ENCODE measurements around the gene ST8SIA6.

Gene ST8SIA6

GRCh38 chr10:17282311-17282710 is 172.1 kb downstream of the ST8SIA6 start:
- TF ChIP-seq FOXM1 (IDR thresholded peaks at IDR 0.05; ENCODE audit: borderline replicate concordance, low read depth) (no peak), RAD21 (IDR thresholded peaks at IDR 0.05; ENCODE audit: low read depth) (no peak), NFIC (IDR thresholded peaks at IDR 0.05) (no peak), YY1 (IDR thresholded peaks at IDR 0.05; ENCODE audit: low read depth) (no peak), EGR1 (IDR thresholded peaks at IDR 0.05) (no peak), REST (IDR thresholded peaks at IDR 0.05; ENCODE audit: low read depth) (no peak), ZBTB7A (IDR thresholded peaks at IDR 0.05; ENCODE audit: low read depth) (no peak), TEAD4 (IDR thresholded peaks at IDR 0.05) (no peak), USF1 (IDR thresholded peaks at IDR 0.05) (no peak), TAF1 (IDR thresholded peaks at IDR 0.05; ENCODE audit: low read depth) (no peak), CREB1 (IDR thresholded peaks at IDR 0.05; ENCODE audit: low read depth) (no peak)

- TF ChIP-seq EGR1 (IDR thresholded peaks at IDR 0.05): no peak
- no peak for TF ChIP-seq ZBTB7A (IDR thresholded peaks at IDR 0.05; ENCODE audit: low read depth)
- no peak for TF ChIP-seq USF1 (IDR thresholded peaks at IDR 0.05)
- no peak for TF ChIP-seq CEBPB (IDR thresholded peaks at IDR 0.05)
- no peak for TF ChIP-seq FOXM1 (IDR thresholded peaks at IDR 0.05; ENCODE audit: borderline replicate concordance, low read depth)
- no peak for TF ChIP-seq MAX (IDR thresholded peaks at IDR 0.05)
- TF ChIP-seq TEAD4 (IDR thresholded peaks at IDR 0.05): no peak
- no peak for TF ChIP-seq YY1 (IDR thresholded peaks at IDR 0.05; ENCODE audit: low read depth)
- TF ChIP-seq TAF1 (IDR thresholded peaks at IDR 0.05; ENCODE audit: low read depth): no peak
- TF ChIP-seq REST (IDR thresholded peaks at IDR 0.05; ENCODE audit: low read depth): no peak
- no peak for TF ChIP-seq EP300 (IDR thresholded peaks at IDR 0.05; ENCODE audit: borderline replicate concordance)
- TF ChIP-seq CREB1 (IDR thresholded peaks at IDR 0.05; ENCODE audit: low read depth): no peak
- no peak for TF ChIP-seq RAD21 (IDR thresholded peaks at IDR 0.05; ENCODE audit: low read depth)
- no peak for TF ChIP-seq NFIC (IDR thresholded peaks at IDR 0.05)
- TF ChIP-seq TCF12 (IDR thresholded peaks at IDR 0.05; ENCODE audit: low read depth): no peak
Measured at GRCh38 chr10:17278607-17279240, 175.7 kb downstream of the ST8SIA6 start.

- TF ChIP-seq USF1 (IDR thresholded peaks at IDR 0.05) (no peak), MAX (IDR thresholded peaks at IDR 0.05) (no peak), ZBTB7A (IDR thresholded peaks at IDR 0.05; ENCODE audit: low read depth) (no peak), RAD21 (IDR thresholded peaks at IDR 0.05; ENCODE audit: low read depth) (no peak), CREB1 (IDR thresholded peaks at IDR 0.05; ENCODE audit: low read depth) (no peak)
Measured at GRCh38 chr10:17276756-17277424, 177.5 kb downstream of the ST8SIA6 start.

- TF ChIP-seq TCF12 (IDR thresholded peaks at IDR 0.05; ENCODE audit: low read depth): no peak
- no peak for TF ChIP-seq RAD21 (IDR thresholded peaks at IDR 0.05; ENCODE audit: low read depth)
- TF ChIP-seq EP300 (IDR thresholded peaks at IDR 0.05; ENCODE audit: borderline replicate concordance): no peak
- no peak for TF ChIP-seq YY1 (IDR thresholded peaks at IDR 0.05; ENCODE audit: low read depth)
- TF ChIP-seq REST (IDR thresholded peaks at IDR 0.05; ENCODE audit: low read depth): no peak
Measured at GRCh38 chr10:17273403-17273802, 181.0 kb downstream of the ST8SIA6 start.
